NCI-H2107 treated with DMSO at 0.1 percent for 48 hours (cell line): ENCODE results near the gene MINDY4.

Experiments
- DNase-seq: peaks from one replicate; lab custom pipeline; 2025; ENCODE audit not compliant: unreplicated experiment; lab: John Stamatoyannopoulos, UW

The MINDY4 gene

DNA sequence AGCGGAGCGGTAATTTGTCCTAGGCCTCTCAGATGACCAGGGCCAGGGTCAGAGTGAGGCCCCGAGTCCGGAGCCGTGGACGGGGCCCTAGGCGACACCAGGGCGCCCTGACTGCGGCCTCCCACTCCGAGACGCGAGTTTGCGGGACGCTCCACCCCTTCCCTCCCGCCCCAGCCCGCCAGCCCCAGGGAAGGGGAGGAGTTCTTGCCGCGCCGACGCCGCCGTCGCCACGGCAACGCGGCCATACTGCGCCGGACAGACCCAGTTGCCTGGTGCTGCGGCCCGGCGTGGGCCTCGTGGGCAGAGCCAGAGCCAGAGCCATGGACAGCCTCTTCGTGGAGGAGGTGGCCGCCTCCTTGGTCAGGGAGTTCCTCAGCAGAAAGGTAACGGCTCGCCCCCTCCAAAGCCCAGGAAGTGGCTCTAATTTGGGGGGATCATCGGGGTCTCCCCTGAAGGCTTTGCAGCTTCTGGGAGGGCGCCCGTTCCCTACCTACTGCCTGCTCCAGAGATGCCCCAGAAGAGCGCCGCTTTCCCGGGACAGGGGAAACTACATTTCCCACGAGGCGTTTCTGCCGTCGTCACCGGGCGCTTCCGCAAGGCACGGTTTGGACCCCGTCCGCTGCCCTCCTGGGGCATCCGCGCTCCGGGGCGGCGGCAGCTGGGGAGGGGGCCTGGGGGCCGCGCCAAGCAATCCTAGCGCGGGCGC is at the start of gene MINDY4:
MINDY4 (plus strand) TSS at position 244 of the 706 bp plus-strand sequence; CDS start at position 321, 77 bp downstream.
- DNase-seq, result peak; percentile 28

DNA sequence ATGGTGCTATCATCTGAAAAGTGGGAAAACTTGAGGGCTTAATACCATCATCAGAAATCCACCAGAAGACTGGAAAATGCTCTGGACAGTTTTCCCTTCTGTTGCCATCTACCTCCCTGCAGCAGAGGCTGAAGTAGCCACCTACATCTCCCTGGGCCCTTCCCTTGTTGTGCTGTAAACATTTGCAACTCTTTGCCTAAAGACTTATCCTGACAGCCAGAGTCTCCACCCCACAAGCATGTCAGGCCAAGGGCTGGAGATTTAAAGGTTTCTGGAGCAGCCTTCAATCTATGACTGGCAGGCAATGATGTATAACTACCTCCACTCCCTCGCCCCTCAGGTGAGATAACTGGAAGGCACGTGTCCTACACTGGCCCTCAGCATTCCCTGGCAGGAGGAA is 49.0 kb upstream of the MINDY4 start:
- DNase-seq, result no peak

DNA sequence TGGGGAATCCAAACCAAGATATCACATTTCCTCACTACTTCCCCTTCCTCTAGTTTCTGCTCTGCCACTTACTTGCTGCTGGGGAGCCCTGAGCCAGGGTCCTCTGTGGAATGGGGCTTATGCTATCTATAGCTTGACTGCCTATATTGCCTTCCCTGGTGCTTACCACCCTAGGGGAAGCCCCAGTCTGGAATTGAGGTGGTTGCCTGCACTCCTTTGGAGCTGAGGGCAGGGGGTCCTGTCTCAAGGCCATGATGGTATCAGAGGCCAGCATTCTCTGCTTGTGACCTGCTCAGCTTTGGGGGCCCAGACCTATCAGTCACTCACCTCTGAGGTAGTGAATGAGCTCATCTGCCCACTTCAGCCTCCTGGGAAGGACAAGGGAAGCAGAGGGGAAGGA is 48.5 kb upstream of the MINDY4 start:
- DNase-seq, result no peak

DNA sequence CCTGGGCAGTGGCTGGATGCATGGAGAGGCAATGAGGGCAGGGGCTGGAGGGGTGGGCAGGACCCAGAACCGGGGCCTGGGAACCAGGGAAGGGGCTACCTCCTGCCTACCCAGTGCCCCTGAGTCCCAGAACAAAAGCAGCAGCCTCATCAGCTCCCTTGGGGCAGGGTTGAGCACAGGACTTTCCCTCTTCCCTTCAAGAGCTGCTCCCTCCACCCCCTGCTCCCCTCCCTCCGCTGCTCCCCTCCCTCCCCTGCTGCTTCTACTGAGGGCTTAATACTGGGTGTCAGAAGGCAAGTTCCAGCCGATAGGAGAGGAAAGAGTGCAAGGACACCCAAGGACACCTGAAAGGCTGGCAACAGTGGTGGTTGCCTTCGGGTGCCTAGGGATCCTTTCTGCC is 47.4 kb upstream of the MINDY4 start:
- no peak for DNase-seq

DNA sequence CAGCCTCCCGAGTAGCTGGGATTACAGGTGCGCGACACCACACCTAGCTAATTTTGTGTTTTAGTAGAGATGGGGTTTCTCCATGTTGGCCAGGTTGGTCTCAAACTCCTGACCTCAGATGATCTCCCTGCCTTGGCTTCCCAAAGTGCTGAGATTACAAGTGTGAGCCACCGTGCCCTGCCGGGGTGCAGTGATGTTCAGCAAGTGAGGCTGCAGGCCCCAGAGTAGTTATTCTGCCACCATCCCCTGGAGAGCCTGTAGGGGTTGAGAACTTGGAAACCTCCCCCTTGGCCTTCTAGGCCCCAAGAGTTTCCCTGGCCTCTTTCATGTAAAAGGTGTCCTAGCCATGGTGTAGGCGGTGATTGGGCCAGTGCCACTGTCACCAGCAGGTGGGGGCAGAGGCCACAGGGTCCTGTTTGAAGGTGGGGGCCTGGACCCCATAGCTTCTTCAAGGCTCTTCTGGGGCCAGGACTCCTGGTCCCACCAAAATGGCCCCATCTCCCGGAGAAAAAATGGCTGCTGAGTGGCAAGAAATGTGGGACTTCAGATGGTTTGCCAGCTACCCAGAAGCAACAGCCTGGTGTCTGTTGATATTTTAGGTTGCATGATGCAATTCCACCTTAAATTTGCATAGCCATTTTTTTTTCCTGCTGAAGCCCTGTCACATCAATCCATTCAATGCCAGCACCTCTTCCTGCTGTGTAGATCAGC is 44.8 kb upstream of the MINDY4 start:
- DNase-seq, result no peak

DNA sequence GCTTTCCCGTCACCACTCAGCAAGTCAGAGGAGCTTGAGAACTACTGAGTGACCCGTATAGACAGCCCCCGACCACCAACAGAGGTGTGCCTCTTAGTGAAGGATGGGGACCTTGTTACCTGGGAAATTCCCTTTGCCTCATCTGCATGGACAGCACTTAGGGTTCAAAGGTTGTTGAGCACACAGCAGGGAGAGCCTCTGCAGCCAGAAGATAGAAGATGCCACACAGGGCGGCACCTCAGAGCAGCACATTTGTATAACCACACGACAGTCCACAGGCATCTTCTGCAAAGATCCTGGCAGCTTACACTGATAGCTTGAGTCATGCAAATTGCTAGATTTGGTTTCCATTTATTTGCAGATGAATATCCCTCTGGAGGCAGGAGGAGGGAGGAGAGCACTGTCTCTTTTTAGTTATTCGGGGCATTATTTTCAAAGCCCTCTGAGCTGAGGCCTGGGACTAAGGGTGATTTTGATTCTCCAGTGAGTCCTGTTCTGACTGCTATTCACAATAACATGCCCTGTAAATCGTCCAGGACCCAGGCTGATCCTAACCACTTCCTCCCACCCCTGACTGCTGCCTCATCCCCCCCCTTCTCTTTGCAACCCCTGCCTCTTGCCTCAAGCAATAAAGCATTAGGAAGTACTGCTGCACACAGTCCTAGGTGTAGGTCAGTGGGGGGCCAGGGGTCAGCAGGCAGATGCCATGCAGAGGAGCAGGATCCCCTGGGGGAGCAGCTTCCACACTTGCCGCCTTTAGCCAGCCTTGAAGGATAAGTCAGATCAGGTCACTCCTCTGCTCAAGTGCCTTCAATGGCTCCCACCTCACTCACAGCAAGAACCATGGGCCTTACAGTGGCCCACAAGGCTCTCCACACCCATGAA is 43.9 kb upstream of the MINDY4 start:
- DNase-seq, result no peak

DNA sequence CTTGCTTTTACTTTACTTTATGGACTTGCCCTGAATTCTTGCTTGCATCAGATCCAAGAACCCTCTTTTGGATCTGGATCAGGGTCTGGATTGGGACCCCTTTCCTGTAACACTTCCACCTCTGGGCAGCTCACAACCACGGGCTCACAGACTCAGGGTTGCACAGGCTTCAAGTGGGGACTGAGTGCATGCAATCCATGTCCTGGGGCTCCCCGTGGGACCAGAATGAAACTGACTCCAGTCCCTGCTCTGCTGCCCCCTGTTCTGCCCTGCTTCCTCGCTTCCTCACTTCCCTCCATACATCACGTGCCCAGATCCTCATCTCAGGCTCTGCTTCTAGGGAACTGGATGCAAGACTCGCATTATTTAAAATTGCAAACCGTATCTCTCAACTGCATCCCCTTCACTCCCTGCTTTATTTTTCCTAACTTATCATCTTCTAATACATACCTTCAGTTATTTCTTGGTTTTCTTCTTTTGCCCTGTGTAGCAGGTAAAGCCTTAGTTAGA is 42.6 kb upstream of the MINDY4 start:
- no peak for DNase-seq

DNA sequence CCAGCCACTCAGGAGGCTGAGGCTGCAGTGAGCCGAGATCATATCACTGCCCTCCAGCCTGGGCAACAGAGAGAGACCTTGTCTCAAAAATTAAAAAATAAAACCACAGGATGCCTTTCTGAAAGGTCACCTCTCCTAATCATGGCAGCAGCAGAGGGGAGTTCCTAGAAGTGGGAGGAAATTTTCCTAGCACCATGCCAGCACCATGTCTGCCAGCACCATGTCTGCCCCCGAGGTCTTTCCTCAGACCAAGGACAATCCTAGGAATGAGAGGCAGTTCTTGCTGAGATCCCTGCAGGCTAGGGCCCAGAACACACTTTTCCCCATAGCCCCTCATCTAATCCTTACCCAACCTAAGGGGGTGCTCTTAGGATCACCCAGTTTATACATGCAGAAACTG is 41.6 kb upstream of the MINDY4 start:
- no peak for DNase-seq

DNA sequence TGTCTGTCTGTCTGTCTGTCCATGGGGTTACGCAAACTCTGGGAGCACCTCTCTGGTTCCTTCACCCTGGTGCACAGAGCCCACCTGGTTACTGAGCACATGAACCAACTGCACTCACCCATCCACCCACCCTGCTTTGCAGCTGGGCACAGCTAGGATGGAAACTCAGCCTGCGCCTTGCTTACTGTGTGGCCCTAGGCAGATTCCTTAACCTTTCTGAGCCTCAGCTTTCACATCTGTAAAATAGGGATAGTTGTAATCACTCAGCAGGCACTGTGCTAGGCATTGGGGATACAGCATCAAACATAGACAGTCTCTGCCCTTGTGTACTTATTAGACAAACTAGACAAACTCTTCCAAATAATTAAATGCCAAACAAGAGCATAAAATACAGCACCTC is 41.1 kb upstream of the MINDY4 start:
- DNase-seq, result no peak

DNA sequence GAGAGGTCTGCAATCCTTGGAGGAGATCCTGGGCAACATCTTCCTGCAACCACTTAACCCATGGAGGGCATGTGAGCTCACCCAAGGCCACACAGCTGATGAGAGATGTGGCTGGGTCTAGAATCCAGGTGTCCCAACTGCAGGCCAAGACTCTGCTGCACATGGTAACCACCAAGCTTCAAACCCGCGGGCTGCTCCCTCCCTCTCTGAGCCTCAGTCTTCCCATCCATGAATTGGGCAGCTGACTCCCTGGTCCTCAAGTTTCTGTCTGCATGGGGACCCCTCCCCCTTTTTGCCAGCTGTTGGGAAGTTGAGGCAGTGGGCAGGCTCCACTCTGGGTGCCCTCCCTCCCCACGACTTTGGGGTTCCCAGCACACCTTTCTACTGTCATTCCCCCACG is 40.2 kb upstream of the MINDY4 start:
- no peak for DNase-seq

DNA sequence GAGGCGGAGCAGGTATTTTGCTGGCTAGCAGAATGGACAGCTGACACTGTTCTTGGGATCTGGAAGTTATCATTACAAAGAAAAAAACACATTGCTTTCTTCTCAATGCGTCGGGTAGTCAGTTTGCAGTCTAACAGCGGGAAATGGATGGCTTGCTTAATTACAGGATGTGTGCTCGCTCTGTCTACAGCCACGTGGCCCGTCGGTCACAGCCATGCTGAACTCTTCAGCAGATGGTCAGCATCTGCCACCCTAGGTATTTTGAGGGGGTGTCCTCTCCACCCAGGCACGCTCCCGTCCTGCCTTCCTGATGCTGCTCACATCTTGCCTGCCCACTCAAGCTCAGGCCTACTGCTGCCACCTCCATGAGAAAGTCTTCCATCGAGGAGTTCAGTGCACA is 39.6 kb upstream of the MINDY4 start:
- no peak for DNase-seq

DNA sequence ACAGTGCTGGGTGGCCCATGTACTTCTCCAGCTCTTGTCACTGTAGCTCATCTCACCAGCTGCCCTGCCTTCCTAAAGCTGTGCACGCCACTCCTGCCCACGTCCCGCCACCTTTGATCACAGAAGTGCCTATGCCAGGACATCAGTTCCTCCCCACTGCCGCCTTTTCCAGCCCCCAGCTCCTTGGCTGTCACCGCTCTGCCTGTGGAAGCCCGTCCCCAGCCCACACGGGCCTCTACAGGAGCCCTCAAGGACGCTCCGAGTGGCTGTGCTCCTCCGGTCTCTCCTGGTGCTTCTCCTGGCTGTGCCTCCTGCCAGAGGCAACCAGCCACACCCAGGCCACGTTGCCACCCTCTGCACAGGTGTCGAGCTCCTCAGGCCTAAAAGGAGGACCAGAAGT is 38.6 kb upstream of the MINDY4 start:
- DNase-seq, result no peak

DNA sequence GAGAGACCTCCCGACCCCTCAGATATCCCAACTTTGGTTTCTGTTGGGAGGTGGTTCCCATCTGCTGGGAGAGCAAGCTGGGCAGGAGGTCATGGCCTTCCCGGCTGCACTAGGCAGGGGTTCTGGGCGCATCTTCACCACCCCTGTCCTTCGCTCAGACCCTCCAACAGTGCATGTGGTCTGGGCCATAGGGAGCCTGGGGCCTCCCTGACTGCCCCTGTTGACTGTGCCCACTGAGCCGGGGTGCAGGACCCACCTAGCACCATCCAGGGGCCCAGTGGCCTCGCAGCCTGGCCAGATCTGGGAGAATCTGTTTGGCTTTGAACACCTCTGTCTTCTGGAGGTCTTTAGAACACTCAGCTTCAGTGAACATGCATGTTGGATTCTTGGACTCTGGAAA is 38.0 kb upstream of the MINDY4 start:
- DNase-seq, result no peak

DNA sequence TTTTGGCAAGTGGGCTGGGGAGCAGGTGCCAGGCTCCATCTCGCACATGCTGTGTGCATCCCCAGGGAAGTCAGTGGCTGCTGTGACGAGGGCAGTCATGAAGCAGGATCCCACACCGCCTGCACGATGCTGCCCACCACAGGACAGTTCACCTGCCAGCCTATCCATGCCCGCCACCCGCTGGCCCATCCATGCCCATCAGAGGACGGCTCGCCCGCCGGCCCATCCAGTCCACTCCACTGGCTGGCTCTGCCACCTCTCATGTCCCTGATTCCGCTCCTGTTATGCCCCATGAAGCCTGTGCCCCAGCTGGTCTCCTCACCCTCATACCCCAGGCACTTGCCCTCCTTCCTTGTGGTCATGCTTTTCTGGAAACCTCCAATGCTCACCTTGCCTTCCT is 37.5 kb upstream of the MINDY4 start:
- no peak for DNase-seq

DNA sequence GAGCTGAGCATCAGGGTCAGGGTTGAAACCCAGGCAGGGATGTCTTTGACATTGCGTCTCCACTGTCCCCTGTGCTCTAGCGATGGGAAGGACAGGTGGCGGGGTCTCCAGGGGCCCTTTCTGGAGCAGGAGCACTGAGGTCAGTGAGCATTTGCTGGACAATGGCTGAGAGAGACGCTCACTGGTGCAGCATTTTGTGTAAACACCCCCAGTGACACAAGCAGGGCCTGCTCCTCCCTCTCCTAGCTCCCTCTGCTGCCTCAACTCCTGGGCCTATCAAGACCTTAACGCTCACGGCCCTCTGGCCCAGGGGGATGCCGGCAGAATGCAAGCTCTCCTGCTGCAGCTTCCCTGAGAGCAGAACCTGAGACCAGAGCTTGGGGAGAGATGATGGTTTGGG is 36.7 kb upstream of the MINDY4 start:
- DNase-seq, result no peak

DNA sequence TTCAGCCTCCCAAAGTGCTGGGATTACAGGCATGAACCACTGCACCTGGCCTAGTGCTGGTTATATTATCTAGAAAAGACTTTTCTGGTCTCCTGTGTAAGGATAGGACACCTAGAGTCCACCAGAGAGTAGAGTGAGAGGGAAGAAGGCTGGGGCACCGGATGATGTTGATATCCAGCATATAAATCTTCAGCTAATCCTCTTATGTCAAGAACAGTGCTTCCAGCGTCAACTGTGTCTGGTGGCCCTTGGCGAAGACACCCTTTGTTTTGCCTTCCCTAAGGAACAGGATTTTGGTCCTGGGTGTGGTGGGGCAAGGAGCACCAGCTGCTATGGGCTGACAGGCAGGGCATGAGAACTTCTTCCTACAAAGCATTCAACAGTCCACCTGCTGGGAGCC is 35.6 kb upstream of the MINDY4 start:
- DNase-seq, result no peak

DNA sequence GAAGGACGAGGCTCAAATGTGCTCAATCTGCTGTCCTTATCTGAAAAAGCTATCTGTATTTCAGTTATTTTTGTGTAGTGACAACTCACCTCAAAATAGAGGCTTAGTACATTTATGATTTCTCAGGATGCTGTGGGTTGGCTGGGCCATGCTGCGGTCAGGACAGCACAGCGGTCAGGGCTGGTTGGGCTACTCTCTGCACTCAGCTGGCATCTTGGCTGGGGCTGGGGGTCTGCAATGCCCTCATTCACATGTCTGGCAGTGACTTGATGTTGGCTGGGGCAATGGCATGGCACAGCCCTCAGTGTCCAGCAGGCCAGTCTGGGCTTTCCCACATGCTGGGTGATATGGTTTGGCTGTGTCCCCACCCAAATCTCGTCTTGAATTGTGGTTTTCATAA is 34.9 kb upstream of the MINDY4 start:
- DNase-seq, result no peak

DNA sequence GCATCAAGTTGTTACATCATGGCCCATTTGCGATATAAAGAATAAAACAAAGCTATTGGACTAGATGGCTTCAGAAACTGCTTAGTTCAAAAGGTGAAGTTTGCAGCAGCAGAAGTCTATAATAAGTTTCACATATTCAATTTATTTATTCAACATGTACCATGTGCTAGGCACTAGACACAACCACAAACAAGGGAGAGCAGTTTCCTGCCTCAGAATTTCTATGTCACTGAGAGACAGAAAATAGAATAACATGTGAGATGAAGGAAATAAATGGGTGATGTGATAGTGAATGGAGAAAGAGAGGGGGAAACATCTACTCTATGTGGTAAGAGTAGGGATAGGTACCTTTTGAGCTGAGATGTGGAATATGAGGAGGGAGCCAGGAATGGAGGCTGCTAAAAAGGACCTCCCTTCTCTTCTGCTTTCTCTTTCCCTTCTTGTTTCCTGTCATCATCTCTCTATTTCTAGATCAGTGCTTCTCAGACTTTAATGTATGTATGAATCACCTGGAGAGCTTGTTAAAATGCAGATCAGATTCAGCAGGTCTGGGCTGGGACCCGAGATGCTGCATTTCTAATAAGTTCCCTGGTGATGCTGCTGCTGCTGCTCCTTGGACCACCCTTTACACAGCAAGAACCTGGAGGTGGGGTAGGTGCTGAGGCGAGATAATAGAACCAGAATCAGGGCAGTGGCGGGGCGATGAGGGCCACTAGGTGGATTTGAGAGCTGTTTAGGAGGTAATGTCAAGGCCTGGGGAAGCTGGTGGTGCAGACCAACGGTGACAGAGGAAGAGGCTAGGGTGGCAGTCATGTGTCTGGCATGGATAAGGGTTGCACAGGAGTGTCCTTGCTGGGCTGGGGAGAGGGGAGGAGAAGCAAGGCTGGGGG is 32.9 kb upstream of the MINDY4 start:
- no peak for DNase-seq

DNA sequence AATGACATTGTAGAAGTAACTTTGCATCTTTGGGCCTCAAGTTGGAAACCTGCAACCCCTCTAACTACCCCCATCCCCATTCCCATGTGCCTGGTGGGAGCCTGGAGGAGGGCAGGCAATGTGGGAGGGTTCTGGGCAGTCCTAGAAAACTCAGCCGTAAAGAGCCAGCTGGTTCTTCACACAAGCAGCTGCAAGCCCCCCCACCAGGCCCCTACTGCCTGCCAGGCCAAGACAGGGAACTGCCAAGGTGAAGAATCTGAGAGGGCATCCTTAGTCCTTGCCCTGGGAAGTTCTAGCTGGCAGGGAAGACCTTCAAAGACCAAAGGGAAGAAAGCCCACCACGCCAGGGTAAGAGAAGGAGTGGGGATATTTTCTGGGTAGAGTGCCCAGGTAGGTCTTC is 31.5 kb upstream of the MINDY4 start:
- DNase-seq, result no peak

DNA sequence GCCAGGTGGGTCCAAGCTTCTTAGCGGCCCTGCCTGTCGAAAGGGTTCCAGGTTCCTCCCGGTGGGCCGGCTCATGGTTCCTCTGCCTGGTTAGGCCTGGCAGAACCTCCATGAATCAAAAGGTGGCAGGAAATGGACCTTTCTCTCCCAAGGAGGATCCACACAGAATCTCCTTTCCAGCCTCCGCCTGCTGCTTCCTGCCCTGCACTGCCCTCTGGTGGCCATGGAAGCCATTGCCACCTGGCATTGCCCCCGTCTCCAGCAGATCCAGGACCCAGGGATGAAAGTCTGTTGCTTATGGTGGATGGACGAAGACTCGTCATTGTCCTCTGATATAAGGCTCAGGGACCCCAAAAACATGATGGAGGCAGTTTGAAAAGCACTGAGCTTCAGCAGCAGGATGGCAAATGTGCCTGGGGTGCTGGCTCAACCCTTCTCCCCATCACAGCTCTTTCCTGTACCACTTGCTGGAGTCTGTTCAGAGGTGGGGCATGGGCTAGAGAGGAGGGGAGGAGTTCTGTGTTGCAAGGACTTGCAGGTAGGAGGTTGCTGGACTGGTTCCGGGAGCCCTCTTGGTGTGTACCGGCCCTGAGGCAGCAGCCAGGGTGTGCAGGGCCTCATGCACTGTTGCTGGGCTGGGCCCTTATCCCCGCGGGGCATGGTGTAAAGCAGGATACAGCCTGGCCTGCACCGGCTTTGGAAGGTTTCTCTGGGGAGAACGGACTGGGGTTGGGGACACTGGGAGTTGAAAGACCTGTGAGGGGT is 30.6 kb upstream of the MINDY4 start:
- peak; percentile 54 for DNase-seq
